Measurements from ENCODE around the gene ALKBH6. TPM values are rescaled to one million over a fixed set of nuclear protein-coding genes. Genes with fewer than 3 reads are reported as not detected.

The ALKBH6 gene
- total RNA-seq, 1 experiment from 2014 or later: 32.5 TPM

GRCh38 chr19:36040495-36040894 lies 26.5 kb upstream of the ALKBH6 start:
- no peak overlapping the region for H3K9ac ChIP-seq (ENCODE audit: extremely low read depth, insufficient read length, low read length)
- Mint-ChIP-seq H3K36me3 (ENCODE audit: insufficient read depth in 1 of 3, low read depth in 3 of 3) (peaks cover 2 to 3% (median 3%) of the 10 kb centered on the region in 3 experiments; a peak in 4 of 7 replicates), H3K4me3 (no peak overlapping the region), H3K27me3 (ENCODE audit: low read depth) (no peaks in the 10 kb centered on the region; the same call in 1 of the 2 replicates), H3K27ac (no peak overlapping the region; a peak in 1 of 7 replicates), H3K4me1 (peaks cover 8 to 14% of the 10 kb centered on the region in 2 experiments), H3K9me3 (no peaks in the 10 kb centered on the region; a peak in 1 of 5 replicates)
- H4K8ac ChIP-seq (replicated peaks; ENCODE audit: insufficient read length, low read depth, low read length): no peak overlapping the region
- H2AFZ ChIP-seq (ENCODE audit: low read length): no peak overlapping the region
- no peak for DNase-seq
- H3K27ac ChIP-seq (ENCODE audit: insufficient read length, low read depth, low read length): no peak overlapping the region
- no peak for TF ChIP-seq CTCF (conservative IDR thresholded peaks at IDR 0.05)
- no peak overlapping the region for H3T11ph ChIP-seq (ENCODE audit: low read length)
- H3K56ac ChIP-seq (ENCODE audit: insufficient read length, low read depth, low read length): no peak overlapping the region
- no peak overlapping the region for H2AK5ac ChIP-seq (ENCODE audit: insufficient read length, low read length)
- no peaks in the 10 kb centered on the region for H4K20me1 ChIP-seq (ENCODE audit: control insufficient read depth, insufficient read depth, insufficient read length)
- no peak overlapping the region for H3K4me2 ChIP-seq (ENCODE audit: insufficient read depth, insufficient read length, low read length)
- H3K18ac ChIP-seq (ENCODE audit: insufficient read length, low read depth, low read length): no peak overlapping the region
- H3K9me3 ChIP-seq (ENCODE audit: control insufficient read depth, low read depth, low read length): no peaks in the 10 kb centered on the region
- H2BK12ac ChIP-seq (ENCODE audit: insufficient read length, low read depth, low read length): no peak overlapping the region
- no peak overlapping the region for H3K14ac ChIP-seq (ENCODE audit: insufficient read depth, low read length)
- H2BK120ac ChIP-seq (ENCODE audit: low read depth, low read length, poor library complexity, severe bottlenecking): no peak overlapping the region
- H3K23ac ChIP-seq (ENCODE audit: insufficient read length, low read depth, low read length): no peak overlapping the region
- H2BK15ac ChIP-seq (ENCODE audit: low read depth, low read length): no peak overlapping the region
- H3K79me2 ChIP-seq (ENCODE audit: insufficient read depth, low read length): no peaks in the 10 kb centered on the region
- H3K79me1 ChIP-seq (ENCODE audit: insufficient read depth, low read depth, low read length, poor library complexity, severe bottlenecking): no peaks in the 10 kb centered on the region
- no peaks in the 10 kb centered on the region for H3K23me2 ChIP-seq (ENCODE audit: insufficient read length, low read depth, low read length, poor library complexity, severe bottlenecking)
- H4K5ac ChIP-seq (ENCODE audit: insufficient read length, low read depth, low read length): no peak overlapping the region
- H3K4ac ChIP-seq (ENCODE audit: low read depth, low read length): no peak overlapping the region
- WGBS (ENCODE audit: extremely low coverage, insufficient read length, low lambda C conversion rate): no CpG with 5 or more reads among the region's 6 CpGs
- H3K4me1 ChIP-seq (ENCODE audit: insufficient read depth, low read length): no peaks in the 10 kb centered on the region
- no peaks in the 10 kb centered on the region for H3K27me3 ChIP-seq (ENCODE audit: insufficient read depth, low read length)
- H2BK5ac ChIP-seq (ENCODE audit: insufficient read length, low read length): no peak overlapping the region
- H4K91ac ChIP-seq (ENCODE audit: insufficient read length, low read depth, low read length): no peak overlapping the region
- H2BK20ac ChIP-seq (ENCODE audit: low read depth, low read length, poor library complexity, severe bottlenecking): no peak overlapping the region

Data from H9 (cell line).